SKM-1 treated with dmso at 0.1 percent for 144 hours (cell line): ENCODE results near the gene PLEKHN1.
"Not testable (repeated sequence)": the region's sequence is repeated elsewhere in the genome, so short reads cannot be mapped to it uniquely, and the experiment has no call there.

ENCODE experiments used
- DNase-seq: peaks from one replicate; lab custom pipeline; 2025; ENCODE audit not compliant: unreplicated experiment; lab: John Stamatoyannopoulos, UW

Gene PLEKHN1

DNA sequence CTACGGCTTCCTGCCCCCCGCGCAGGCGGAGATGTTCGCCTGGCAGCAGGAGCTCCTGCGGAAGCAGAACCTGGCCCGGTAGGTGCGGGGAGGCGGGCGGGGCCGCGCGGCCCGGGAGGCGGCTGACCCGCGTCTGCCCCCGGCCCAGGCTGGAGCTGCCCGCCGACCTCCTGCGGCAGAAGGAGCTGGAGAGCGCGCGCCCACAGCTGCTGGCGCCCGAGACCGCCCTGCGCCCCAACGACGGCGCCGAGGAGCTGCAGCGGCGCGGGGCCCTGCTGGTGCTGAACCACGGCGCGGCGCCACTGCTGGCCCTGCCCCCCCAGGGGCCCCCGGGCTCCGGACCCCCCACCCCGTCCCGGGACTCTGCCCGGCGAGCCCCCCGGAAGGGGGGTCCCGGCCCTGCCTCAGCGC, 23.9 kb upstream of the PLEKHN1 start:
- no peak for DNase-seq

DNA sequence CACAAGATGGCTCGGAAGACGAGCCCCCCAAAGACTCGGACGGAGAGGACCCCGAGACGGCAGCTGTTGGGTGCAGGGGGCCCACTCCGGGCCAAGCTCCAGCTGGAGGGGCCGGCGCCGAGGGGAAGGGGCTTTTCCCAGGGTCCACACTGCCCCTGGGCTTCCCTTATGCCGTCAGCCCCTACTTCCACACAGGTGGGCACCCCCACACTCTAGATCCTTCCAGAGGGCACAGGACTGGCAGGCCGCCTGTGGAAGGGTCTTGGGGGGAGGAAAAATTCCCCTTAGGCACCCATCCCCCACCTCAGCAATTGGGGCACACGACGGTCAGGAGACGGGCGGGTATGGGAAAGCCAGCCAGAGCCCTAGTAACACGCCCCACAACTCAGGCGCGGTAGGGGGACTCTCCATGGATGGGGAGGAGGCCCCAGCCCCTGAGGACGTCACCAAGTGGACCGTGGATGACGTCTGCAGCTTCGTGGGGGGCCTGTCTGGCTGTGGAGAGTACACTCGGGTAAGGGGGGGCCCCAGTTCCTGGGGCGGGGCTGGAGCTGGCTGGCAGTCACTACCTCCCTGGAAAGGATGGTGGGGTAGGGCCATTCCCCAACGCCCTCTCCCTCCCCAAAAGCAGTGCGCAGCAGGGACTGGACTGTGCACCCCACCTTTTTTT, 23.3 kb upstream of the PLEKHN1 start:
- DNase-seq: no peak

DNA sequence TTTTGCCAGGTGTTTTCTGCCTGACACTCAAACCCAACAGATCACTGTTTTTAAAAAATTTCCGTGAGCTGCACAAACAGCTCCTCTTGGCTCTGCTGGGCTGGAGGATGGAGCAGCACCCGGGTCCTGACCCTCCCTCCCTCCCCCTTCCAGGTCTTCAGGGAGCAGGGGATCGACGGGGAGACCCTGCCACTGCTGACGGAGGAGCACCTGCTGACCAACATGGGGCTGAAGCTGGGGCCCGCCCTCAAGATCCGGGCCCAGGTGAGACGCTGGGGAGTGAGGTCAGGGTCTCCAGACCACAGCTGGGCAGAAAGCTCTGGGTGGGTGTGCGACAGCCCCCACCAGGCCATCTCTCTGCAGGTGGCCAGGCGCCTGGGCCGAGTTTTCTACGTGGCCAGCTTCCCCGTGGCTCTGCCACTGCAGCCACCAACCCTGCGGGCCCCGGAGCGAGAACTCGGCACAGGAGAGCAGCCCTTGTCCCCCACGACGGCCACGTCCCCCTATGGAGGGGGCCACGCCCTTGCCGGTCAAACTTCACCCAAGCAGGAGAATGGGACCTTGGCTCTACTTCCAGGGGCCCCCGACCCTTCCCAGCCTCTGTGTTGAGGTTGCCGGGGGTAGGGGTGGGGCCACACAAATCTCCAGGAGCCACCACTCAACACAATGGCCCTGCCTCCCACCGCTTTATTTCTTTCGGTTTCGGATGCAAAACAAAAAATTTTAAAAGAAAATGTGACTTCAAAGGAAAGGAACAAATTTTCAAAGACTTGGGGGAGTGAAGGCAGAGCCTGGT, 22.5 kb upstream of the PLEKHN1 start:
- DNase-seq: no peak

DNA sequence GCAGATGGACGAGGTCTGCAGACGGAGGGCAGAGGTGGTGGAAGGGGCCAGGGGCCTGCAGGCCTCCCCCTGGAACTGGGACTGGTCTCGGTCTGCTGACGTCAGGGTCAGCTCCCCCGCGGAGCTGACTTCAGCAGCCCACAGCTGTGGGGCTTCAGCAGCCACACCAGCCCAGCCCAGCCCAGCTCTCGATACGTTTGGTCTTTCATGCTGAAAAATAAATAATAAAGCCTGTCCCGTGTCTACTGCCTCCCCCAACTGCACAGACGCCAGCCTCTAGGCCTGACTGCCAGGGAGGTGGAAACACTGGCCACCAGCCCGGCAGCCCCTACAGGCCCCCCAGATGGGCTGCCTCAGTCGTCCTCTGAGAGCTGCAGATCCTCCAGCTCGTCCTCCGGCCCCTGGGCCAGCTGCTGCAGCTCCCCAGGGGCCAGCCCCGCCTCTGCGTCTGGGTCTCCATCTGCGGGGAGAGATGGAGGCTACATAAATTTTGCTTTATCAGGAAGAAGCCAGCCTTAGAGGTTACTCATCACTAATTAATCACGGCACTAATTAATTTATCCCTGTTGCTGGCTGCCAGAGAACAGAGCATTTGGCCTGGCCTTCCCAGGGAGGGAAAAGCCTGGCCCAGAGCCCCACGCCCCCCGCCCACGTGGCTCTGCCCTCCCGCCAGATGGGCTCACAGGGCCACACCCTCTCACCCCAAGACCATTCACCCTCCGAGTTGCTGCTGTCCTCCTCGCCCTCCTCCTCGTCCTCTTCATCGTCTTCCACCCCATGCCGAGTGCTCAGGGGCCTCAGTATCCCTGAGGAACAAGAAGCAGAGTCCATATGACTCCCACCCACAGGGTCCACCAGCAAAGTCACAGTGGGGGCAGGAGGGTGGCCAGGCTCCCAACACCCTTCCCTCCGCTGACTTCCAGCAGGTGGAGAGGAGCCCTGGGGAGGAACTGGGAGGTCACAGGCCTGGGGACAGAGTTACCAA, 21.6 kb upstream of the PLEKHN1 start:
- no peak for DNase-seq

DNA sequence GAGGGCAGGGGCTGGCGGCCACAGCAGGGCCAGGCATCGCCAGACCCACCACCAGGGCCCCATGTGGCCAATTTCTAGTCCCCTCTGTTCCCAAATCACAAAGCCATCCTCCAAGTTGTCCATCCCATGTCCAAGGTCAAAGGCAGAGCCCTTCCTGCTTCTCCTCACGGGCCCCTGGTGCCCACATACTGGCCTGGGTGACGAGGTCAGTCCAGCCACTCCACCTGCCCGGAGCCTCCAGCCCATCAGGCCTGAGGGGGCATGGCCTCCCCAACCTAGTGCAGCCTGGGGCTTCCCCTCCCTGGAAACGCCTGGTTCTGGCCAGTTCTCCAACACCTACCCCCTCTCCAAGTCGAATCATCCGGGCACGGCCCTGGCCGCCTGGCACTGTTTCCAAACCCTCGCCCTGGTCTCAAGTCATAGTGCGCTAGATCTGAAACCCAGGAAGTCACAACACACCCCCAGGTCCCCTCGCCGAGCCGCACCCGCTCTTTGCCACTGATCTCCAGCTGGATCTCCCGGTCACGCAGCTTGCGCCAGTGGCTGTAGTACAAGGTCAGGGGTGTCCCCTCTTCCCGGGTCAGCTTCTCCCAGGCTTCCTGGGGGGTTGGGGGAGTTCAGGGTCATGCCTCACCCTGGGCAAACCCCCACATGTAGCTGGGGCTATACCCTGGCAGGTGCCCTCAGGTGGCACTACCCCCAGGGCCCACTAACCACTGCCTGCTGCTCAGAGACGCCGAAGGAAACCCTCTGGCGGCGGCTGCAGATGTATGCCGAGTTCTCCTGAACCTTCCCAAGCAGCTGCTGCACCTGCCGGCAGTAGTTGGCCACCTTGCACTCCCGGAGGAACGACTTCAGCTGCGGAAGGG, 20.4 kb upstream of the PLEKHN1 start:
- no peak for DNase-seq

DNA sequence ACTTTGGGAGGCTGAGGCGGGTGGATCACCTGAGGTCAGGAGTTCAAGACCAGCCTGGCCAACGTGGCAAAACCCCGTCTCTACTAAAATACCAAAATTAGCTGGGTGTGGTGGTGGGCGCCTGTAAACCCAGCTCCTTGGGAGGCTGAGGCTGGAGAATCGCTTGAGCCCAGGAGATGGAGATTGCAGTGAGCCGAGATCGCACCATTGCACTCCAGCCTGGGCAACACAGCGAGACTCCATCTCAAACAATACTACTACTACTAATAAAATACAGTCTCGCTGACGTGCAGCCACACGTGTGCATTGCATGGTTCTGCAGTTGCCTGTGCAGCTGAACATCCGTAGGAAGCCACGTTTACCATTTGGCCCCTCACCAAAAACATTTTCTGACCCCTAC, 19.5 kb upstream of the PLEKHN1 start:
- DNase-seq: not testable (repeated sequence)

DNA sequence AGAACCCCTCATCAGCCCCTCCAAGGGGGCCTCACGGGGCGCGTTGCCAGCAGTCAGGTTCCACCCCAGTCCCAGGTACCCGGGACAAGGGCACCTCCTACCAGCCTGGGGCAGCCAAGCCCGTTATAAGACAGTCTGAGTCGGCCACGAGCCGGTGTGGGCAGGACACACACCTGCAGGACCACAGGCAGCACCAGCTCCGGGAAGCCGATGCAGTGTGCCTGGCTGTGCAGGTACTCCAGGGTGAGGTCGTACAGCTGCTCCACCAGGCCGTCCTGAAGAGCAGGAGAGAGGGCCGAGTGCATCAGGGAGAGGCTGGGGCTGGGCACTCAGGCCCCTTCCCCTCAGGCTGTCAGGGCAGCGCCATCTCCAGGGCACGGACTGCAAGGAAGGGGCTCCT, 18.3 kb upstream of the PLEKHN1 start:
- no peak for DNase-seq

DNA sequence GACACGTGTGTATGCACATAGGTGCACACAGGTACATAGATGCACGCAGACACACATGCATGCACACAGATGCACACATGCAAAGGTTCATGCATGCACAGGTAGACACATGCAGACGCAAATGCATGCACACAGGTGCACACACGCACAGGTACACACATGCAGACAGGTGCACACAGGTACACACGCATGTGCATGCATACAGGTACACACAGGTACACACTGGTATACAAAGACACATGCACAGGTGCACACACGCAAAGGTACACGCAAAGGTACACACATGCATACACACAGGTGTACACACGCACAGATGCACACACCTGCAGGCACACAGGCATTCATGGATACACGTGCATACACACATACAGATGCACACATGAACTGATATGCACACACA, 16.0 kb upstream of the PLEKHN1 start:
- no peak for DNase-seq

DNA sequence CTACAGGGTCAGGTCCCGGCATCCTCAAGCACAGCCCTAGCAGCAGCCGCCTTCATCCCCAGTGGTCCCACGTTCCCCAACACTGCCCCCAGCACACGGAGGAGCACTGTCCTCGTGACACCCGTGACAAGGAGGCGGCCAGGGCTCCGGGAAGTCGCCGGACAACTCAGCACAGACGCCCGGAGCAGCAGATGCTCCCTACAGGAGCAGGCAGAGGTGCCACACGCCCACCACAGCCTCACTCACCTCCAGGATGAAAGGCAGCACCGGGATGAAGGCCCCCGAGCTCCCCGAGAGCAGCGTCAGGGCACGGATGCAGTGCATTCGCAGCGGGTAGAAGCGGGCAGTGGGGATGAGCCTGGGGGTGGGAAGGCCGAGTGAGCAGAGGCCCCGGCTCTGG, 15.4 kb upstream of the PLEKHN1 start:
- no peak for DNase-seq

DNA sequence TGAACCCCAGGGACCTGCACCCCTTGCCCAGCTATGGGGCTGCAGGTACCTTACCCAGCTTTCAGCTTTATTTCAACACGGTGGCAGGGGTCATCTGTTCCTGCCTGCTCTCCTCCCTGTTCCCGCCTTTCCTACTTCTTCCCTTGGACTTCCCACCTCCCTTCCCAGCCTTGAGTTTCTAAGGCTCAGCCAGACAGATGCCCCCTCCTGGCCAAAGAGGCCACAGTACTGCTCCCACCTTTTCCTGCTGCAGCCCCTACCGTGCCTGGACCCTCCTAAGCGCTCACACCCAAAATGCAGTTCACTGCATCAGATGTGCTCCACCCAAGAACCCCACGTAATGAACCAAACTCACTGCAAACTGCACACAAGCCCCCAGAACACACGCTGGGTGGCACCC, 14.9 kb upstream of the PLEKHN1 start:
- no peak for DNase-seq

DNA sequence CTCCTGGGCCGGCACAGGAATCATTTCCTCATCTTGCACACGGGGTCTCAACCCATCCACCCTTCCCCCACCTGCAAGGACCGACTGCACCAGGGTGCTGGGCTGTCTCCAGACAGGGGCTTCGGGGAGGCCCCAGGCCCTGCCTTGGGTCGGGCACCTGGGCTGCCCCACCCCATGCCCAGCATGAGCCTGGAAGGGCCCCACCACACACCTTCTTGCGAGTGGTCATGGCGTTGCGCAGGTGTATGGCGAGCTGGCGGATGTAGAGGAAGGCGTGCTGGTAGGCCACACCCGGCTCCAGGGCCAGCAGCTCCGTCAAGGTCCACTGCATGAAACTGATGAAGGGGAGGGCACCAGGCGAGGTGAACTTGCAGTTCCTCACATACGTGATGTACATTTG, 14.1 kb upstream of the PLEKHN1 start:
- no peak for DNase-seq

DNA sequence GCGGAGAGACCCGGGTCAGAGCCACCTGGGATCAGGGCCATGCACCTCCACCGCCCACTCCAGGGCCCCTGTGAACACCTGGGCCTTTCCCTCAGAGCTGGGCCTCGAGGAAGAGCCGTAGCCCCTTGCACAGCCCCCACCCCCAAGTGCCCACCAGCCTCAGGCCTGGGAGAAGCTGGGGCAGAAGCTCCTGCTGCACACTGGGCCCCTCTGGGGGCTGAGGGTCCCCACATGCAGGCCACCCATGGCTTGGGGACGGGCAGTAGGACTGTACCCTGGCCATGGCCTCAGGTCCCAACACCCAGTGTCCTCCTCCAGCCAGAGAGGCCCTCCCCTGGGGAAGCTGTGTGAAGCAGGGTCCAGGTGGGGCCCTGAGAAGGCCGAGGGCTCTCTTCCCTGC, 13.7 kb upstream of the PLEKHN1 start:
- DNase-seq: no peak

DNA sequence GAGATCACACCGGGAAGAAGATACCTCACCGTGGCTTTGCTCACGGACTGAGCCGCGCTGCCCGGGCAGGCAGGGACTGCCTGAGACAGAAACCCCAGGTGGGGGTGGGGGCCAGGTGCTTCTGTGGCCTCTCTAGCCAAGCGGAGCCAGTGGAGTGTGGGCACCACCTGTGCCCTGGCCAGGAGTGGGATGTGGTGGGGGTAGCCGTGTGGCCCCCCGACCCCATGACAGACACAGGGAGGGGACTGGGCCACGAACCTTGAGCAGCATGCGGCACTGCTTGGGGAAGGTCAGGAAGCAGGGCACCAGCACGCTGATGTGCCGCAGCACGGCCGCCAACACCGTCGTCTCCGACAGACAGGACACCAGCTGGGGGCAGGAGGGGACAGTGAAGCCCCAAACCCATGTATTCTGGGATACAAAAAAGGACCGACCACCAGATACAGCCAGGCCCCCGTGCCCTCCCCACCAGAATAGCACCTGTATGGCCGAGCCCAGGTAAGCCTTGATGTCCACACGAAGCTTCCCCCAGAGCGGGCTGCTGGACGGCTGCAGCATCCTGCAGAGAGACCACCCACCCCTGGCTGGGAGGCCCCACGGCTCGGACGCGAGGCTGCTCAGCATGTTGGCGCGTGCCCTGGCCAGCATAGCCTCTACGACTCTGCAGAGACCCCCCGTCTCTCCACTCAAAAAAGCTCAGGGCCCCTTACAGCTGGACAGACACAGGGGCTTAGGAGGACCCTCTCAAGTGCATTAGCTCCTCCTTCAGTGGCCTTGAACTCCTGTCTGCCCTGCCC, 12.6 kb upstream of the PLEKHN1 start:
- no peak for DNase-seq

DNA sequence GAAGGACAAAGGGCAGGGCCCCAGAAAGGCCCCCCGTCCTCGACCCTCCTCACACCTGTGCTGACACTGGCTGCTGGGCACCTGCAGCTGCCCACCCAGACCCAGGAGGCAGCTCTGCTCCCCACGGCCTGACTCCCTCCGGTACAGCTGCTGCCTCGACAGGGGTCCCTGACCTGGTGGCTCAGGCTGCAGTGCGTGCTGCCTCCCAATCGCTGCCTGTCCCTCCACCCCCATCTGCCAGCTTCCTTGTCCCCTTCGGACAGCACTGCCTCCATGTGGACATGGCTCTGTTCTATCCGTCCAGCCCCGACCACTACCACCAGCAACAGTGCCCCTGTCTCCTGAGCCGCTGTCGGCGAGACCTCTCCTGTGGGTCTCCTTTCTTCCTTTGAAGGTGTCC, 11.4 kb upstream of the PLEKHN1 start:
- DNase-seq: no peak

DNA sequence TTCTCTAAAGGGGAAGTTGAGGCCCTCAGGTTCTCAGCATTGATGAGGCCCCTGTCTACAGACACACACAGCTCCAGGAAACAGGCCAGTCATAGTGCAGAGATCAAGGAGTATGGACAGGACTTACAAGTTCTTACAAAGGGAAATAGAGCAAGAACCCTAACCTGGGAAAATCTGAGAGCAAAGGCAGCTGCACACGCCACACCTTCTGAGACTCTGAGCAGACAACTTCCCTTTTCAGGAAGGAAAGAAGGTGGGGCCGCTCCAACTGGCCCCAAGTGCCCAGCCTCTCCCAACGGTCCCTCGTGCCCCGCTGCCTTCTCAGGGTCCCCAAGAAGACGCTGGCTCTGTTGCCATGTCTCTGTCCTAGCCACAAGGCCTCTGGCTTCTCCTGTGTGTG, 10.8 kb upstream of the PLEKHN1 start:
- peak; percentile 19 for DNase-seq

DNA sequence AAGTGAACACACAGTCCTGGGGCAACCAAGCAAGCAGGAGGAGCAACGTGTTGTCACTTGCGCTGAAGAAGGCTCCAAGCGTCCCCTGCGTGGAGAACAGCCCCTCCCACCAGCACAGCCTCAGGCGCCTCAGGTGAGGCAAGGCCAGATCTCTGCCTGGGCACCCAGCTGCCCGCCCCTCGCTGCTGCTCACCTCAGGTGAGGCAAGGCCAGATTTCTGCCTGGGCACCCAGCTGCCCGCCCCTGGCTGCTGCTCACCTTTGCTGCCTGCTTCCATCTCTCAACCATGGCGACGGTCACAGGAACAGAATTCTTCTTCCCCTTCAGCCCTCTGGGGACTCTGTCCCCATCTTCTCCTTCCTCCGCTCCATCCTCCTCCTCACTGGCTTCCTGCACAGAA, 9.6 kb upstream of the PLEKHN1 start:
- DNase-seq: no peak

DNA sequence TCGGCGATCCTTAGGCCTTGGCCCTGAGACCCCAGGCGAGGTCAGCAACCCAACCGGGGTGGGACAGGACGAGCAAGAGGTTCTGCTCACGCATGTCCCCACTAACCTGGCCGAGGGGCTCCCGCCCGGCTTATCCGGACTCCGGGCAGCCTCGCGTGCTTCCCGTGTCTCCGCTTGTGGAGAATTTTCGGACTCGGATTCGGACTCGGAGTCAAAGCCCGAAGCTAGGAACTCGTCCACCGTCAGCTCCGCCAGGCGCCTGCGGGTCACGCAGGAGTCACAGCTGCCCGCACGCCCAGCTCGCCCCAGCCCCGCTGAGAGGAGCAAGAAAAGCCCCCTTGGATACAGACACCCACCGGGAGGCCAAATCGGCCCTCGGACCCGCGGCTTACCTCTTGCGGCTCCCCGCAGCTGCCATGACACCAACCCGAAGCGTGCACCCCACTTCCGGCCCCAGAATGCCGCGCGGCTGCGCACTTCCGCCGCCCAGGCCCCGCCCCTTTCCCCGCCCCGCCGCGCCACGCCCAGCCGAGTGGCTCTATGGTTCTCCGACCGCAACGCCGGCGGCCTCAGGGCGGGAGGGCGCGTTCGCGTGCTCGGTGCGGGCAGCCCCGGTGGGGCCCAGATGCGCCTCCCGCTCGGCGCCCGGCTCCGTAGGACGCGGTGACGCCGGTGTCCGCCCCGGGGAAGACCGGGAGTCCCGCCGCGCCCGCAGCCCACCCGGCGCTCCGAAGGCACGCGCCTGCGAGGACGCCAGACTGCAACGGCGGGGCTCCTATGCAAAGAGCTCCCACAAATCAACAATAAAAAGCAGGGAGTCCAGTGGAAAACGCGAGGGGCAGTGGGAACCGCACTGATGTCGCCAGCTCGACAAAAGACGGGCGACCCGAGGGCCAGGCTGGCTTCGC, 7.2 kb upstream of the PLEKHN1 start, which contains the start of gene NOC2L:
TSS of gene NOC2L (minus strand) at position 434 of the 908 bp plus-strand sequence. CDS start at position 418, 16 bp downstream.
- DNase-seq: peak; percentile 65

DNA sequence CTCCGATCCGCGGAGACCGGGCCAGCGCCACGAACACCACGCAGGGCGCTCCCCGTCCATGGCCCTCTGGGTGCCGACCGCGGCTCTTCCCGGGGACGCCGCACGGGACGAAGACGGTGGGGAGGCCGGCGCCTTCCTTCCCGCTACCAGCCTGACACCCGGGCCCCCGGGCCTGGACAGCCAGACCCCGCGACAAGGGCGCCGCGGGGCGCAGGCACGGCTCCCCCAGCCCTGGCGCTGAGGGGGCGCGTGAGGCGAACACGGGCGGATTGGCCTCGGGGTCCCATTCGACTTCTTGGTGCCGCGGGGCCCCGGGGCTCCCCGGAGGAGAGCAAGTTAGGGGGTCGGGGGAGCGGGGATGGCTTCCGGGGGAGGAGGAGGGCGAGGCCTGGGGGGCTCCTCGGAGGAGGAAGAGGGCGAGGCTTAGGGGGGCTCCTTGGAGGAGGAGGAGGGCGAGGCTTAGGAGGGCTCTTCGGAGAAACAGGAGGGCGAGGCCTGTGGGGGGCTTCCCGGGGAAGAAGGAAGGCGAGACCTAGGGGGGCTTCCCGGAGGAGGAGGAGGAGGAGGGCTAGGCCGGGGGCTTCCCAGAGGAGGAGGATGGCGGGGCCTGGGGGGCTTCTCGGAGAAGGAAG, 6.4 kb upstream of the PLEKHN1 start:
- DNase-seq: no peak
